Measurements from ENCODE around the gene NUP107.

NUP107 gene

GRCh38 chr12:68773582-68773981 lies 86.8 kb downstream of the NUP107 start:
- DNase-seq (ENCODE audit: low read depth): peak; percentile 12

DNA sequence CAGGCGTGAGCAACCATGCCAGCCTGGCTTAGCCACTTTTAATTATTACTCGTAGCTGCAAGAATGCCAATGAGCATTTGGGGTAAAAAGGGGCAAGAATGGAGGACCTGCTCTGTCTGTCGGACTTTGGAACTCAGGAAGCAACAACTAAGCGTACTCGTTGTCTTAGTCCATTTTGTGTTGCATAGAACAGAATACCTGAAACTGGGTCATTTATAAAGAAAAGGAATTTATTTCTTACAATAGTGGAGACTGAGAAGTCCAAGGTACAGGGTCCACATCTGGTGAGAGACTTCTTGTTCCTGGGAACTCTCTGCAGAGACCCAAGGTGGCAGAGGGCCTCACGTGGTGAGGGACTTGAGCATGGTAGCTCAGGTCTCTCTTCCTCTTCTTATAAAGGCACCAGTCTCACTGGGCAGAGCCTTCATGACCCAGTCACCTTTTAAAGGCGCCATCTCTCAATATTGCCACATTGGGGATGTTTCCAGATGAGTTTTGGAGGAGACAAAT lies 88.4 kb downstream of the NUP107 start:
- DNase-seq (ENCODE audit: low read depth): no peak

- DNase-seq (ENCODE audit: low read depth): no peak
These were observed 90.3 kb downstream of the NUP107 start for GRCh38 chr12:68776976-68777610.

DNA sequence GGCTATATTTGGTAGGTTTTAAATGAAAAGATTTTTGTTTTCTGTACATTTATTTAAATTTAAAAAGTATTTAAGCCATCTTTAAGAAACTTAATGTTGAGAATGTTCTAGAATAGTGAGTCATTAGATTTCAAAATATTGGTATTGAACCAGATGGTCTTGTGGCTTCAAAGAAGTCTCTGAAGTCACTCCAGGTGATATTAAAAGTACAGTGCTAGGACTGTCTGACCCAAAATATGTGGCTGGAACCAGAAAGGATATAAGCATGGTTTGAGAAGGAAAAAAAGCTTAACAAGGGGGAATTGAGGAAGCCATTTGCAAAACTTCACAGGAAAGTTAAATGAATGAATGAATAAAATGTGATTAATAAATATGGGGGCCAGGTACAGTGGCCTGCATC lies 92.5 kb downstream of the NUP107 start:
- DNase-seq (ENCODE audit: low read depth): no peak

- DNase-seq (ENCODE audit: low read depth): peak; percentile 61
These were observed 94.0 kb downstream of the NUP107 start for GRCh38 chr12:68780731-68781130.

- no peak for DNase-seq (ENCODE audit: low read depth)
These were observed 95.0 kb downstream of the NUP107 start for GRCh38 chr12:68781728-68782127.

DNA sequence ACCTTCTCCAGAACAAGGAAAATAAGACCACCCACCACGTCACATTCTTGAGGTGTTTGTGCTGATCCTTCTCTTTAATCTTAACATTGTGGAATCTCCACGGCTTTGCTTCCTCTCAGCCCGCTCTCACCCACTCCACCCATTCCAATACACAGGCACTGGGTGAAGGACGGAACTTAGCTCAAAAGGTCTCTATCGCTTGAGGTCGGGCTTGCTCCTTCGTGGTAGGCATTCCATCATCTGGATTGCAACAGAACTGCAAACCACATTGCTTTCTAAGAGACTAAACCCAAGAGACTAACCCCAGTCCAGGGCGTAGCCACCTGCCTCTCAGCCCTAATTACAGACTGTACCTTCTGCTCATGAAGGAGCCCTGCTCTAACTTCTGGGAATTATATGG lies 97.2 kb downstream of the NUP107 start:
- peak; percentile 94 for DNase-seq (ENCODE audit: low read depth)

GRCh38 chr12:68785358-68785757 lies 98.6 kb downstream of the NUP107 start:
- DNase-seq (ENCODE audit: low read depth): peak; percentile 68

- no peak for DNase-seq (ENCODE audit: low read depth)
These were observed 99.0 kb downstream of the NUP107 start for GRCh38 chr12:68785823-68786222.

- peak; percentile 9 for DNase-seq (ENCODE audit: low read depth)
These were observed 100.2 kb downstream of the NUP107 start for GRCh38 chr12:68786929-68787328.

DNA sequence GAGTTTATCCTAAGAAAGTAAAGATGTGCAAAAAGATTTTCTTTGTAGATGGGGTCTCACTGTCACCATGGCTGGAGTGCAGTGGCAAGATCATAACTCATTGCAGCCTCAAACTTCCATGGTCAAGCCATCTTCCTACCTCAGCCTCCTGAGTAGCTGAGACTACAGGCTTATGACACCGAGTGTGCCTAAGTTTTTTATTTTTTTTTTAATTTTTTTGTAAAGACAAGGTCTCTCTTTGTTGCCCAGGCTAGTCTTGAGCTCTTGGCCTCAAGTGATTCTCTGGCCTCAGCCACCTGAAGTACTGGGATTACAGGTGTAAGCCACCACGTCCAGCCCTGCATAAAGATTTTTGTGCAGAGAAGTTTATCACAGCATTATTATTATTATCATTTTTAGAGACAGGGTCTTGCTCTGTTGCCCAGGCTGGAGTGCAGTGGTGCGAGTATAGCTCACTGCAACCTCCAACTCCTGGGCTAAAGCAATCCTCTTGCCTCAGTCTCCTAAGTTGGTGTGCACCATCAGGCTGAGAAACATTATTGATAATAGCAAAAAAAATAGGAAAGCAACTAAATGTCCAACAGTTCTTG lies 101.9 kb downstream of the NUP107 start:
- no peak for DNase-seq (ENCODE audit: low read depth)

DNA sequence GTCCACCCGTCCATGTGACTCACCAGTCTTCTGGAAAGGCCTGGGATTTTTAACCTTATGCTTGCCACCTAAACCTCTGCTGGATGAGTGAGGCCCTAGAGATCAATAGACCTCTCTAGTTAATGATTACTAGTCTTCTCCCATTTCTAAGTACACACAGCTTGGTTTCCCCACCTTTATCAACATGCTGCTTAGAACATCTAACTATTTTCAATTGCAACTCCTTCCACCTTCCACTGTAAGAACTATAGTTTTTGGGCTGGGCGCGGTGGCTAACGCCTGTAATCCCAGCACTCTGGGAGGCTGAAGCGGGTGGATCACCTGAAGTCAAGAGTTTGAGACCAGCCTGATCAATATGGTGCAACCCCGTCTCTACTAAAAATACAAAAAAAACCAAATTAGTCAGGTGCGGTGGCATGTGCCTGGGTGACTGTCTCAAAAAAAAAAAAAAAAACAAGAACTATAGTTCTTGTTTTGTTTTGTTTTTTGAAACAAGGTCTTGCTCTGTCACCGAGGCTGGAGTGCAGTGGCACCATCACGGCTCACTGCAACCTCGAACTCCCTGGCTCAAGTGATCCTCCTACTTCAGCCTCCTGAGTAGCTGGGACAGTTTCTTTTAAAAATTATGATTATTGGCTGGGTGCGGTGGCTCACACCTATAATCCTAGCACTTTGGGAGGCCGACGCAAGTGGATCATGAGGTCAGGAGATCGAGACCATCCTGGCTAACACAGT lies 102.5 kb downstream of the NUP107 start:
- no peak for DNase-seq (ENCODE audit: low read depth)

DNA sequence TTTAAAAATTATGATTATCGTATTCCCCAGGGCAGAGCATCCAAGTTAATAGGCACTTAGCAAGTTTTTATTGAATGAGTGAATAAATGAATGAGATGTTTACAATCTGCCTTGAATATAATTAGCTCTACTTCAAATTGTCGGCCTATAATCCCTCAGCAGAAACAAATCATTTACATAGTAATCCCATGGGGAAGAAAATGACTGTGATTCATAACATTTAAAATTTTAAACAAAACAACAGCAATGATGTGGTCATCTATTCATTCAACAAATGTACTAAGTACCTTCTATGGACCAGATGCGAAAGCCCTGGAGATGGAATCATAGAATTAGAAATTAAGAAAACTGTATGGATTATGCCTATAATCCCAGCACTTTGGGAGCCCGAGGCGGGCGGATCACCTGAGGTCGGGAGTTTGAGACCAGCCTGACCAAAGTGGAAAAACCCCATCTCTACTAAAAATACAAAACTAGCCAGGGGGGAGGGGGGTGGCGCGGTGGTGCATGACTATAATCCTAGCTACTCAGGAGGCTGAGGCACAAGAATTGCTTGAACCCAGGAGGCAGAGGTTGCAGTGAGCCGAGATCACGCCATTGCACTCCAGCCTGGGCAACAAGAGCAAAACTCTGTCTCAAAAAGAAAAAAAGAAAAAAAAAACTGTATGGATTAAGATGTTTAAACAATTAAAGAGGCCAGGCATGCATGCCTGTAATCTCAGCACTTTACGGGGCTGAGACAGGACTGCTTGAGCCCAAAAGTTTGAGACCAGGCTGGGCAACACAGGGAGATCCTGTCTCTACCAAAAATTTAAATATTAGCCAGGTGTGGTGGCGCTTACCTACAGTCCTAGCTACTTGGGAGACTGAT lies 103.5 kb downstream of the NUP107 start:
- DNase-seq (ENCODE audit: low read depth): no peak

- no peak for DNase-seq (ENCODE audit: low read depth)
These were observed 104.1 kb downstream of the NUP107 start for GRCh38 chr12:68790952-68791234.

DNA sequence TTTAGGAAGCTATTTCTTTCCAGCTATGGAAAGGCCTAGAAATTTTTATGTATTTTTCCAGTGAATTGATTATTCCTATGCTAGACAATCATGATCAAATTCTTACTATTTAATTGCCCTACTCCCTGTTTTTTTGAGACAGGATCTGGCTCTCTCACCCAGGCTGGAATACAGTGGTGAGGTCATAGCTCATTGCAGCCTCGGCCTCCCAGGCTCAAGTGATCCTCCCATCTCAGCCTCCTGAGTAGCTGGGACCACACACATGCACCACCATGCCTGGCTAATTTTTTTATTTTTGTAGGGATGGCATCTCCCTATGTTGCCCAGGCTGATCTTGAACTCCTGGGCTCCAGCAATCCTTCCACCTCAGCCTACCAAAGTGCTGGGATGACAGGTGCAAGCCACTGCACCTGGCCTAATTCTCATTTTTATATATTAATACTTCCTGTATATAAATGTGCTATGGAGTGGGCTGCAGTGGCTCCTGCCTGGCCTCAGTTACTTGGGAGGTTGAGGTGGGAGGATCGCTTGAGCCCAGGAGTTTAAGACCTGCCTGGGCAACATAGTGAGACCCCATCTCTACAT lies 105.2 kb downstream of the NUP107 start:
- no peak for DNase-seq (ENCODE audit: low read depth)

DNA sequence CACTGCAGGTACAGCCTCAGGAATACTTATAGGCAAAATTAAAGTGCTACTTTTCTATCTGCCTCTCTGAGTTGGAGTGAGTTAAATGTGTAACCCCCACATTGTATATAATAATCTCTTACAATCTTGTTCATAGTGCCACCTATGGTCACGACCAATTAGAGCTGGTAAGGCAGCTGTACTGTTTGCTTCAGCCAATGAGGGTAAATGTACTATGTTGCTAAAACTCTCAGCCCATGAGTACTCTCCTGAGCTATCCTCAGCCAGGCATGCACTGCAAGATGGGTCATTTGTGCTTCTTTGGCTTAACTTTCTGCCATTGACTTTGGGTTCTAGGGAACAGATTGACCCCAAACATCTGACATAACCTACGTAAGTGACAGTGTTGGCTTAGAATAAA lies 106.2 kb downstream of the NUP107 start:
- DNase-seq (ENCODE audit: low read depth): peak; percentile 50

- no peak for DNase-seq (ENCODE audit: low read depth)
These were observed 106.7 kb downstream of the NUP107 start for GRCh38 chr12:68793436-68793835.

GRCh38 chr12:68793975-68794652 lies 107.3 kb downstream of the NUP107 start:
- DNase-seq (ENCODE audit: low read depth): no peak

- DNase-seq (ENCODE audit: low read depth): peak; percentile 69
These were observed 108.0 kb downstream of the NUP107 start for GRCh38 chr12:68794653-68795251.

Measured in amniotic epithelial cell (primary cell).